Left forelimb (tissue), 1 donor: Measurements from ENCODE around the gene ESPNL.
"Not testable (repeated sequence)": the region's sequence is repeated elsewhere in the genome, so short reads cannot be mapped to it uniquely, and the experiment has no call there.

Experiments used
- DNase-seq: peaks from one replicate; pipeline ENCODE4 v3.0.0-alpha.2; 2018; ENCODE audit warnings: low spot score

ESPNL gene

GRCh38 chr2:238171072-238171431 is 70.9 kb downstream of the ESPNL start:
- DNase-seq = not testable (repeated sequence)

GRCh38 chr2:238171575-238172187 is 71.5 kb downstream of the ESPNL start:
- DNase-seq = no peak

GRCh38 chr2:238172439-238172838 is 72.3 kb downstream of the ESPNL start:
- DNase-seq = no peak

GRCh38 chr2:238173692-238174091 is 73.6 kb downstream of the ESPNL start:
- DNase-seq = no peak

- DNase-seq = no peak
Observed at GRCh38 chr2:238174291-238174690, 74.2 kb downstream of the ESPNL start.

- no peak for DNase-seq
Observed at GRCh38 chr2:238174701-238175100, 74.6 kb downstream of the ESPNL start.

GRCh38 chr2:238176613-238177012 is 76.5 kb downstream of the ESPNL start:
- DNase-seq = no peak

GRCh38 chr2:238180554-238180953 is 80.4 kb downstream of the ESPNL start:
- DNase-seq = no peak

- no peak for DNase-seq
Observed at GRCh38 chr2:238182362-238182761, 82.2 kb downstream of the ESPNL start.
